ENCODE results near the gene GMEB1. TPM values are rescaled to one million over a fixed set of nuclear protein-coding genes. Genes with fewer than 3 reads are reported as not detected.
"Not testable (repeated sequence)": the region's sequence is repeated elsewhere in the genome, so short reads cannot be mapped to it uniquely, and the experiment has no call there.

Gene GMEB1
- polyA plus RNA-seq, 4 donors = 2.5 to 13.7 (median 6.0) TPM

GRCh38 chr1:28750771-28751294, 82.2 kb downstream of the GMEB1 start:
- Histone ChIP-seq H3K36me3 (ENCODE audit: control insufficient read depth in 3 of 3, insufficient read depth in 2 of 3, low read depth in 1 of 3, low read length in 3 of 3) (peaks cover under 1 to 52% (median 5%) of the 10 kb centered on the region in 3 donors), H3K4me1 (ENCODE audit: control insufficient read depth in 3 of 3, insufficient read depth in 2 of 3, low read depth in 1 of 3, low read length in 2 of 3) (peaks cover 13 to 23% (median 18%) of the 10 kb centered on the region in 3 donors)
- not testable (repeated sequence) for FAIRE-seq; H3K4me3 ChIP-seq (ENCODE audit: low read depth in 1 of 3, low read length in 3 of 3); H3K27me3 ChIP-seq (ENCODE audit: control insufficient read depth in 3 of 3, insufficient read depth in 3 of 3, low read length in 3 of 3); DNase-seq; H3K9me3 ChIP-seq (ENCODE audit: control insufficient read depth in 2 of 2, insufficient read depth in 1 of 2, low read depth in 1 of 2, low read length in 1 of 2); H3K27ac ChIP-seq (ENCODE audit: low read depth in 1 of 3, low read length in 2 of 3)
- 70 to 83% (median 80%) methylated on average over 7 to 8 of the region's 8 CpGs for WGBS, 3 donors

DNA sequence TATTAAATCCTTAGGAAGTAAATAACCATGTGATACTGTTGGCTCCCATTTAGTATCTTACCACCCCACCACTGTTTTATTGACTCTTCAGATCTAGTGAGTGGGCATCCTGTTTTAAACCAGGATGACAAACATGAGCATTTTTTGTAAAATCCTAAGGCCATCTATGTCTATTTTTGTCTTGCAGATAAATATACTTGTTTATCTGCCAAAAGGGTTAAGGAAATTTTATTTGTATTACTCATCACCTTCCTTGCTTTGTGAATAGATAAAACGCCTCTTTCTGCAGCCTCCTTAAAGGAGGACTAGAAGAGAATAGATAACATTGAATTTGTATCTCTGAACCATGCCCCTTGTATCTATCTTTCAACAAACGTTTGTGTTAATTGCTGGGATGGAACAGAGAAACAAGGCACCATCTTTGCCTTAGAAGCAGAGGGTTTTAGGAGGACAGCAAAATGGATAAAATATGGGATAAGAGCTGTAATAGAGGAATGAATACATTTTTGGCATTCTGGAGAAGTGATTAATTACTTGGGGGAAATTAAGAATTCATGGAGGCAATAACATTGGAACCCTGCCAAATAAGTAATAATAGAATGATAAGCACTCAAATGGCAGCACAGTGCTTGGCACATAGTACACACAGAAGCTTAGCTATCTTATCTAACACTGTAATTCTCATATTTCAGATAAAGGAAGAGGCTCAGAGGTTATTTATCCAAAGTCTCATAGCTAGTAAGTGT, 82.9 kb downstream of the GMEB1 start:
- H3K27me3 ChIP-seq (ENCODE audit: control insufficient read depth in 3 of 3, insufficient read depth in 3 of 3, low read length in 3 of 3) = no peaks in the 10 kb centered on the region
- H3K9me3 ChIP-seq (ENCODE audit: control insufficient read depth in 2 of 2, insufficient read depth in 1 of 2, low read depth in 1 of 2, low read length in 1 of 2) = no peaks in the 10 kb centered on the region
- no peak overlapping the region for H3K4me3 ChIP-seq (ENCODE audit: low read depth in 1 of 3, low read length in 3 of 3)
- peaks cover 13 to 24% (median 22%) of the 10 kb centered on the region in 3 donors for H3K4me1 ChIP-seq (ENCODE audit: control insufficient read depth in 3 of 3, insufficient read depth in 2 of 3, low read depth in 1 of 3, low read length in 2 of 3)
- H3K27ac ChIP-seq (ENCODE audit: low read depth in 1 of 3, low read length in 2 of 3) = no peak overlapping the region
- DNase-seq (peak; percentile 20 to 79), FAIRE-seq (no peak)
- peaks cover 0 to 49% (median 3%) of the 10 kb centered on the region in 3 donors for H3K36me3 ChIP-seq (ENCODE audit: control insufficient read depth in 3 of 3, insufficient read depth in 2 of 3, low read depth in 1 of 3, low read length in 3 of 3)
- 5 to 21% (median 15%) methylated on average over 2 of the region's 2 CpGs for WGBS, 3 donors

DNA sequence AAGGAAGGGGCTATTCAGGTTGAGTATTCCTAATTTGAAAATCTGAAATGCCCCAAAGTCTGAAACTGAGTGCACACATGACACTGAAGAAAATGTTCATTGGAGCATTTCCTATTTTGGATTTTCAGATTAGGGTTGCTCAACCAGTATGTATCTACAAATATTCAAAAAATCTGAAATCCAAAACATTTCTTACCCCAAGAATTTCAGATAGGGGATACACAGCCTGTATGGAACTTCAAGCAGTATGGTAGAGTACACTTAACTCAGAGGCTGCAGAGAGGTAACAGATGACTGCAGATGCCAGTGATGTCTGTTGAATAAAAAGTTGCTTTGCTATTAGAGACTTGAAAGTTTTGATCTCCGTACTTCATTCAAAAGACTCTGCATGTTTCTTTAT, 87.1 kb downstream of the GMEB1 start:
- Histone ChIP-seq H3K9me3 (ENCODE audit: control insufficient read depth in 2 of 2, insufficient read depth in 1 of 2, low read depth in 1 of 2, low read length in 1 of 2) (no peaks in the 10 kb centered on the region), H3K4me1 (ENCODE audit: control insufficient read depth in 3 of 3, insufficient read depth in 2 of 3, low read depth in 1 of 3, low read length in 2 of 3) (peaks cover 10 to 16% (median 14%) of the 10 kb centered on the region in 3 donors), H3K27me3 (ENCODE audit: control insufficient read depth in 3 of 3, insufficient read depth in 3 of 3, low read length in 3 of 3) (no peaks in the 10 kb centered on the region), H3K4me3 (ENCODE audit: low read depth in 1 of 3, low read length in 3 of 3) (no peak overlapping the region), H3K27ac (ENCODE audit: low read depth in 1 of 3, low read length in 2 of 3) (no peak overlapping the region), H3K36me3 (ENCODE audit: control insufficient read depth in 3 of 3, insufficient read depth in 2 of 3, low read depth in 1 of 3, low read length in 3 of 3) (peaks cover 0 to 47% (median 5%) of the 10 kb centered on the region in 3 donors)
- WGBS, 3 donors = 19 to 51% (median 21%) methylated on average over 1 of the region's 1 CpG
- FAIRE-seq (no peak), DNase-seq (no peak)

- no peaks in the 10 kb centered on the region for H3K27me3 ChIP-seq (ENCODE audit: control insufficient read depth in 3 of 3, insufficient read depth in 3 of 3, low read length in 3 of 3)
- H3K4me3 ChIP-seq (ENCODE audit: low read depth in 1 of 3, low read length in 3 of 3) = no peak overlapping the region
- H3K9me3 ChIP-seq (ENCODE audit: control insufficient read depth in 2 of 2, insufficient read depth in 1 of 2, low read depth in 1 of 2, low read length in 1 of 2) = no peaks in the 10 kb centered on the region
- WGBS, 3 donors = 44 to 48% (median 44%) methylated on average over 5 of the region's 5 CpGs
- peaks cover 0 to 51% (median 5%) of the 10 kb centered on the region in 3 donors for H3K36me3 ChIP-seq (ENCODE audit: control insufficient read depth in 3 of 3, insufficient read depth in 2 of 3, low read depth in 1 of 3, low read length in 3 of 3)
- no peak overlapping the region for H3K27ac ChIP-seq (ENCODE audit: low read depth in 1 of 3, low read length in 2 of 3)
- FAIRE-seq = no peak
- DNase-seq = peak in 1 of 2 donors; percentile 18
- H3K4me1 ChIP-seq (ENCODE audit: control insufficient read depth in 3 of 3, insufficient read depth in 2 of 3, low read depth in 1 of 3, low read length in 2 of 3) = peaks cover 8 to 14% (median 13%) of the 10 kb centered on the region in 3 donors
Observed at GRCh38 chr1:28756846-28757245, 88.3 kb downstream of the GMEB1 start.

GRCh38 chr1:28758420-28758819, 89.8 kb downstream of the GMEB1 start:
- 56 to 76% (median 62%) methylated on average over 4 of the region's 4 CpGs for WGBS, 3 donors
- Histone ChIP-seq H3K27me3 (ENCODE audit: control insufficient read depth in 3 of 3, insufficient read depth in 3 of 3, low read length in 3 of 3) (no peaks in the 10 kb centered on the region), H3K27ac (ENCODE audit: low read depth in 1 of 3, low read length in 2 of 3) (no peak overlapping the region), H3K9me3 (ENCODE audit: control insufficient read depth in 2 of 2, insufficient read depth in 1 of 2, low read depth in 1 of 2, low read length in 1 of 2) (no peaks in the 10 kb centered on the region), H3K36me3 (ENCODE audit: control insufficient read depth in 3 of 3, insufficient read depth in 2 of 3, low read depth in 1 of 3, low read length in 3 of 3) (peaks cover 0 to 45% (median 5%) of the 10 kb centered on the region in 3 donors), H3K4me3 (ENCODE audit: low read depth in 1 of 3, low read length in 3 of 3) (no peak overlapping the region), H3K4me1 (ENCODE audit: control insufficient read depth in 3 of 3, insufficient read depth in 2 of 3, low read depth in 1 of 3, low read length in 2 of 3) (peaks cover 8 to 14% (median 13%) of the 10 kb centered on the region in 3 donors)
- FAIRE-seq (no peak), DNase-seq (no peak)

GRCh38 chr1:28759257-28759656, 90.7 kb downstream of the GMEB1 start:
- peaks cover 7 to 14% (median 9%) of the 10 kb centered on the region in 3 donors for H3K4me1 ChIP-seq (ENCODE audit: control insufficient read depth in 3 of 3, insufficient read depth in 2 of 3, low read depth in 1 of 3, low read length in 2 of 3)
- H3K27ac ChIP-seq (ENCODE audit: low read depth in 1 of 3, low read length in 2 of 3) = no peak overlapping the region
- H3K9me3 ChIP-seq (ENCODE audit: control insufficient read depth in 2 of 2, insufficient read depth in 1 of 2, low read depth in 1 of 2, low read length in 1 of 2) = no peaks in the 10 kb centered on the region
- H3K27me3 ChIP-seq (ENCODE audit: control insufficient read depth in 3 of 3, insufficient read depth in 3 of 3, low read length in 3 of 3) = no peaks in the 10 kb centered on the region
- no peak for DNase-seq
- 94 to 98% (median 97%) methylated on average over 3 of the region's 3 CpGs for WGBS, 3 donors
- peaks cover 0 to 43% (median 3%) of the 10 kb centered on the region in 3 donors for H3K36me3 ChIP-seq (ENCODE audit: control insufficient read depth in 3 of 3, insufficient read depth in 2 of 3, low read depth in 1 of 3, low read length in 3 of 3)
- FAIRE-seq = no peak
- no peak overlapping the region for H3K4me3 ChIP-seq (ENCODE audit: low read depth in 1 of 3, low read length in 3 of 3)

DNA sequence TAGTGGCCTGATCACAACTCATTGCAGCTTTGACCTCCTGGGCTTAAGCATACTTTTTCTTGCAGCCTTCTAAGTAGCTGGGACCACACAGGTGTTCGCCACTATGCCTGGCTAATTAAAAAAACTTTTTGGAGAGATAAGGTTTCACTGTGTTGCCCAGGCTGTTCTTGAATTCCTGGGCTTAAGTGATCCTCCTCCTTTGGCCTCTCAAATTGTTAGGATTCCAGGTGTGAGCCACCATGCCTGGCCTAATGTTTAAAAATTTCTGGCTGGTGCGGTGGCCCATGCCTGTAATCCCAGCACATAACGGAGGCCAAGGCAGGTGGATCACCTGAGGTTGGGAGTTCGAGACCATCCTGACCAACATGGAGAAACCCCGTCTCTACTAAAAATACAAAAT, 92.6 kb downstream of the GMEB1 start:
- 95 to 99% (median 95%) methylated on average over 5 of the region's 5 CpGs for WGBS, 3 donors
- peaks cover 0 to 4% (median 3%) of the 10 kb centered on the region in 3 donors for H3K4me1 ChIP-seq (ENCODE audit: control insufficient read depth in 3 of 3, insufficient read depth in 2 of 3, low read depth in 1 of 3, low read length in 2 of 3)
- no peaks in the 10 kb centered on the region for H3K27me3 ChIP-seq (ENCODE audit: control insufficient read depth in 3 of 3, insufficient read depth in 3 of 3, low read length in 3 of 3)
- no peak for FAIRE-seq
- DNase-seq = no peak
- peaks cover 2 to 54% (median 3%) of the 10 kb centered on the region in 3 donors for H3K36me3 ChIP-seq (ENCODE audit: control insufficient read depth in 3 of 3, insufficient read depth in 2 of 3, low read depth in 1 of 3, low read length in 3 of 3)
- no peak overlapping the region for H3K4me3 ChIP-seq (ENCODE audit: low read depth in 1 of 3, low read length in 3 of 3)
- no peaks in the 10 kb centered on the region for H3K9me3 ChIP-seq (ENCODE audit: control insufficient read depth in 2 of 2, insufficient read depth in 1 of 2, low read depth in 1 of 2, low read length in 1 of 2)
- no peak overlapping the region for H3K27ac ChIP-seq (ENCODE audit: low read depth in 1 of 3, low read length in 2 of 3)

DNA sequence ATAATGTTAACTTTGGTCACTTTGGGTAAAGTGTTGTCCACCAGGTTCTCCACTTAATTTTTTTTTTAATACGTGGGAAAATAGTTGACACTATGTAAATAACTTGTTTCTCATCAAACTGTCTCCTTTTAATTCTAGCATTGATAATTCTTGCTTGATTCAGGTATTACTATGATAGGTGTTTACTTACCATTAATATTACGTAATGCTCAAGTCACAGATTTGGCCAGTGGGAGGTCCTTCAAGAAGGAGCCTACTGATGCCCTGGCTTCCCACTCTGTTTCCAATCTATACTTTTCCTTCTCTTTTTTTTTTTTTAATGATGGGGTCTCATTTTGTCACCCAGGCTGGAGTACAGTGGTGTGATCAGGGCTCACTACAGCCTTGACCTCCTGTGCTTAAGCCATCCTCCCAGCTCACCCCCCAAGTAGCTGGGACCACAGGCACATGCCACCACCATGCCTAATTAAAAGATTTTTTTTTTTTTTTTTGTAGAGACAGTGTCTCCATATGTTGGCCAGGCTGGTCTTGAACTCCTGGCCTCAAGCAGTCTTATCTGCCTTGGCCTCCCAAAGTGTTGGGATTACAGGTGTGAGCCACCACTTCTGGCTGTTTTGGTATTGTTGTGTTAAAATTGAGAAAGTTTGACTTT, 98.1 kb downstream of the GMEB1 start:
- H3K27me3 ChIP-seq (ENCODE audit: control insufficient read depth in 3 of 3, insufficient read depth in 3 of 3, low read length in 3 of 3) = no peaks in the 10 kb centered on the region
- FAIRE-seq (no peak), DNase-seq (no peak)
- H3K36me3 ChIP-seq (ENCODE audit: control insufficient read depth in 3 of 3, insufficient read depth in 2 of 3, low read depth in 1 of 3, low read length in 3 of 3) = peaks cover 3 to 45% (median 4%) of the 10 kb centered on the region in 3 donors
- no peak overlapping the region for H3K27ac ChIP-seq (ENCODE audit: low read depth in 1 of 3, low read length in 2 of 3)
- H3K4me1 ChIP-seq (ENCODE audit: control insufficient read depth in 3 of 3, insufficient read depth in 2 of 3, low read depth in 1 of 3, low read length in 2 of 3) = no peaks in the 10 kb centered on the region
- H3K9me3 ChIP-seq (ENCODE audit: control insufficient read depth in 2 of 2, insufficient read depth in 1 of 2, low read depth in 1 of 2, low read length in 1 of 2) = no peaks in the 10 kb centered on the region
- WGBS, 3 donors = 88 to 95% (median 93%) methylated on average over 2 of the region's 2 CpGs
- H3K4me3 ChIP-seq (ENCODE audit: low read depth in 1 of 3, low read length in 3 of 3) = no peak overlapping the region

Measured in small intestine (tissue), 7 donors.